HFFc6 (cell line): Measurements from ENCODE around the gene GLCCI1. TPM values are rescaled to one million over a fixed set of nuclear protein-coding genes. Genes with fewer than 3 reads are reported as not detected.

Source experiments
- DNase-seq: peaks from one replicate; pipeline ENCODE4 v3.0.0-alpha.2; 2018
- H3K27ac Mint-ChIP-seq: 2 replicates; pipeline ENCODE4 v1.8.0; 2020; ENCODE audit warnings: mild to moderate bottlenecking, mixed read lengths
- H3K27me3 Mint-ChIP-seq: 2 replicates; pipeline ENCODE4 v1.8.0; 2021; ENCODE audit warnings: mild to moderate bottlenecking, moderate library complexity, mixed read lengths; ENCODE audit not compliant: insufficient read depth
- H3K36me3 Mint-ChIP-seq: 2 replicates; pipeline ENCODE4 v1.8.0; 2021; ENCODE audit warnings: low read depth, mixed read lengths
- H3K4me1 Mint-ChIP-seq: 2 replicates; pipeline ENCODE4 v1.8.0; 2020; ENCODE audit warnings: low read depth, mixed read lengths
- H3K4me3 Mint-ChIP-seq: 2 replicates; pipeline ENCODE4 v1.8.0; 2020; ENCODE audit warnings: mild to moderate bottlenecking, moderate library complexity, mixed read lengths
- H3K9me3 Mint-ChIP-seq: 2 replicates; pipeline ENCODE4 v1.8.0; 2020; ENCODE audit warnings: mild to moderate bottlenecking, mixed read lengths
- total RNA-seq, 6 experiments: library from RNA; stranded (reverse); fragmentation: NEBNext Ultra II Directional; extraction: Animal tissue kit (Norgen Biotek cat#: 25700); gene quantifications; 2 replicates in 1 of 6; 3 replicates in 5 of 6; pipeline ENCODE4 v1.2.3, GENCODE V29; 2021
- TF ChIP-seq, protein P1 (sequence below): fragments of 200-600 bp; sonication (generic); IDR thresholded peaks from 2 replicates; pipeline ENCODE4 v1.5.0; 2021; ENCODE audit warnings: antibody characterized with exemption, mild to moderate bottlenecking

GLCCI1 gene
- total RNA-seq, 6 experiments from 2014 or later = 15.0 to 17.7 (median 16.2) TPM

DNA sequence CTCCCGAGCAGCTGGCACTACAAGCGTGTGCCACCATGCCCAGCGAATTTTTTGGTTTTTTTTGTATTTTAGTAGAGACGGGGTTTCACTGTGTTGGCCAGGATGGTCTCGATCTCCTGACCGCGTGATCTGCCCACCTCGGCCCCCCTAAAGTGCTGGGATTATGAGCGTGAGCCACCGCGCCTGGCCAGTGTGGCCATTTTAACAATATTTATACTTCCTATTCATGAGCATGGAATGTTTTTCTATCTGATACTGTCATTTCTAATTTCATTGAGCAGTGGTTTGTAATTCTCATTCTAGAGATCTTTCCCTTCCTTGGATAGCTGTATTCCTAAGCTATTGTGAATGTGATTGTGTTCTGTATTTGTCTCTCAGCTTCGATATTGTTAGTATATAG, 96.2 kb downstream of the GLCCI1 start:
- TF ChIP-seq, protein P1, sequence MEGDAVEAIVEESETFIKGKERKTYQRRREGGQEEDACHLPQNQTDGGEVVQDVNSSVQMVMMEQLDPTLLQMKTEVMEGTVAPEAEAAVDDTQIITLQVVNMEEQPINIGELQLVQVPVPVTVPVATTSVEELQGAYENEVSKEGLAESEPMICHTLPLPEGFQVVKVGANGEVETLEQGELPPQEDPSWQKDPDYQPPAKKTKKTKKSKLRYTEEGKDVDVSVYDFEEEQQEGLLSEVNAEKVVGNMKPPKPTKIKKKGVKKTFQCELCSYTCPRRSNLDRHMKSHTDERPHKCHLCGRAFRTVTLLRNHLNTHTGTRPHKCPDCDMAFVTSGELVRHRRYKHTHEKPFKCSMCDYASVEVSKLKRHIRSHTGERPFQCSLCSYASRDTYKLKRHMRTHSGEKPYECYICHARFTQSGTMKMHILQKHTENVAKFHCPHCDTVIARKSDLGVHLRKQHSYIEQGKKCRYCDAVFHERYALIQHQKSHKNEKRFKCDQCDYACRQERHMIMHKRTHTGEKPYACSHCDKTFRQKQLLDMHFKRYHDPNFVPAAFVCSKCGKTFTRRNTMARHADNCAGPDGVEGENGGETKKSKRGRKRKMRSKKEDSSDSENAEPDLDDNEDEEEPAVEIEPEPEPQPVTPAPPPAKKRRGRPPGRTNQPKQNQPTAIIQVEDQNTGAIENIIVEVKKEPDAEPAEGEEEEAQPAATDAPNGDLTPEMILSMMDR = no peak
- Mint-ChIP-seq H3K4me1 (peaks cover 54% of the 10 kb centered on the region), H3K27ac (peak overlapping the region; percentile 89), H3K4me3 (peak overlapping the region; percentile 68), H3K36me3 (peaks cover 29% of the 10 kb centered on the region), H3K27me3 (no peaks in the 10 kb centered on the region), H3K9me3 (peaks cover 13% of the 10 kb centered on the region)
- no peak for DNase-seq

DNA sequence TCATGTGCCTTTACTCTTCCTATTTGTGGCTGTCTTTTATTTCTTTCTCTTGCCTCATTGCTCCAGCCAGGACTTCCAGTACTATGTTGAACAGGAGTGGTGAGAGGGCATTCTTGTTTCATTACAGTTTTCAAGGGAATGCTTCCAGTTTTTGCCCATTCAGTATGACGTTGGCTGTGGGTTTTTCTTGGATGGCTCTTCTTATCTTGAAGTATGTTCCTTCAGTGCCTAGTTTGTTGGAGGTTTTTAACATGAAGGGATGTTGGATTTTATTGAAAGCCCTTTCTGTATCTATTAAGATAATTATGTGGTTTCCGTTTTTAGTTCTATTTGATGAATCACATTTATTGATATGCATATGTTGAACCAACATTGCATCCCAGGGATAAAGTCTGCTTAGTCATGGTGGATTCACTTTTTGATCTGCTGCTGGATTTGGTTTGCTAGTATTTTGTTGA, 96.8 kb downstream of the GLCCI1 start:
- Mint-ChIP-seq H3K27ac (peak overlapping the region; percentile 89), H3K36me3 (peaks cover 29% of the 10 kb centered on the region), H3K9me3 (peaks cover 13% of the 10 kb centered on the region), H3K4me3 (peak overlapping the region; percentile 68), H3K27me3 (no peaks in the 10 kb centered on the region), H3K4me1 (peaks cover 48% of the 10 kb centered on the region)
- peak; percentile 91 for DNase-seq
- TF ChIP-seq, protein P1 = no peak

DNA sequence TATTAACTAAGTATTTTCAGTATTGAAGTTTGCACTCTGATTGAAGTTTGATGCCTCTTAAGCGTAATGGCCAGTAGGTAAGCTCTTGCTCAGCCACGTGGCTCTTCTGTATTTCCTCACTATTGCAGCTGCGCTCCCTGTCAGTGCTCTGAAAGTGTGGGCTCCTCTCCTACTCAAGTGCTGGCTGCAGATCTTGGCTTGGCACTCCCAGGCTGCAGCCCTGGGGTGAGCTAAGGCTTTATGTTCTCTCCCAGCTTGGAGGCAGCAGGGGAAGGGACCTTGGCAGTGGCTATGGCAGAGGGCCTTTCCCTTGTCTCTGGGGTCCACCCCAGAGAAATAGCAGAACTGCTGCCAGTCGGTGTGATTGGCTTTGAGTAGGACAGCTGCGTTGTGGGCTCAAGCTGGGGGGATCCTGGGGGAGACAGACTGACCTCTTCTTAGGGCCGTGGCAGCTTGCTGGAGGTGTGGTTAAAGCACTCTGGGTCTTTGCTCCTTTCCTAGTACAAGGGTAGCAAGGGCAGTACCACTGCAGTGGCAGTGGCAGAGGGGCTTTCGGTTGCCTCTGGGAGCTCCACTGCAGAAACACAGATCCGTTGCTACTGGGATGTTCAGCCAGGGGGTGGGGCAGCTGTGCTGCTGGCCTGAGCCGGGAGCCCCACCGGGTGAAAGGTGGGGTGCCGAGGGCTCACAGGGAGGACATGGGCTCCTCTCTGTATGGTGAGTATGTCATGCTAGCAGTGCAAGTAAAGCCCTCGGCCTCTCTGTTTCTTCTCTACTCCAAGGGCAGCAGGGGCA, 100.5 kb downstream of the GLCCI1 start:
- Mint-ChIP-seq H3K27ac (no peak overlapping the region), H3K27me3 (no peaks in the 10 kb centered on the region)

DNA sequence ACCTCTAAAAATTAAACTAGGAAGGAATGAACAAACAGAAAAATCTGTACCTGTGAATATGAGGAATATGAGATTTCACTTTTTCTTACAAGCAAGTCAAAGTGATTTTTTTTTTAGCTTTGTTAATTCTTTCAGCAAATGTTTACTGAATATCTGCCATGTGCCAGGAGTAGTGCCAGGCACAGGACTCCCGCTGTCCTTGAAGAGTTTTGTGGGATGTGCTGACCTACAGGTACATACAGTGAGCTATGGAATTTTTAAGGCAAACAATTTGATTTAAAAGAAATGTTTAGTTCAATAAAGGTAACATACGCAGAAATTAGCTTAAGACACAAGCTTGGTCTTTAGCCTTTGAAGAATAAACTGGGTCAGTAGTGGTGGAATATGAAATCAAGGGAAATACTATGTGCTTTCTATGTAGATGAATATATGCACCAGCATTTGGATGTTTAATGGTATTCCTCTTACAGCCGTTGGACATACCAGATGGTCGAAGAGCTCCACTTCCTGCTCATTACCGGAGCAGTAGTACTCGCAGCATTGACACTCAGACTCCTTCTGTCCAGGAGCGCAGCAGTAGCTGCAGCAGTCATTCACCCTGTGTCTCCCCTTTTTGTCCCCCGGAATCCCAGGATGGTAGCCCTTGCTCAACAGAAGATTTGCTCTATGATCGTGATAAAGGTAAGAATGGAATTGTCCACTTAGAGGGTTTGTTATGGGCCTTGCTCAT, 102.0 kb downstream of the GLCCI1 start:
- Mint-ChIP-seq H3K36me3 (peaks cover 31% of the 10 kb centered on the region), H3K4me3 (no peak overlapping the region), H3K9me3 (no peaks in the 10 kb centered on the region), H3K27ac (no peak overlapping the region), H3K27me3 (no peaks in the 10 kb centered on the region), H3K4me1 (peaks cover 28% of the 10 kb centered on the region)
- DNase-seq = no peak
- TF ChIP-seq, protein P1 = no peak

More for the DNA sequence above, 100.5 kb downstream of the GLCCI1 start:
- Mint-ChIP-seq H3K4me3 (no peak overlapping the region), H3K36me3 (peaks cover 31% of the 10 kb centered on the region), H3K9me3 (peaks cover 2% of the 10 kb centered on the region; the same call in 1 of the 2 replicates), H3K4me1 (peaks cover 42% of the 10 kb centered on the region)
- DNase-seq = no peak
- TF ChIP-seq, protein P1 = no peak

DNA sequence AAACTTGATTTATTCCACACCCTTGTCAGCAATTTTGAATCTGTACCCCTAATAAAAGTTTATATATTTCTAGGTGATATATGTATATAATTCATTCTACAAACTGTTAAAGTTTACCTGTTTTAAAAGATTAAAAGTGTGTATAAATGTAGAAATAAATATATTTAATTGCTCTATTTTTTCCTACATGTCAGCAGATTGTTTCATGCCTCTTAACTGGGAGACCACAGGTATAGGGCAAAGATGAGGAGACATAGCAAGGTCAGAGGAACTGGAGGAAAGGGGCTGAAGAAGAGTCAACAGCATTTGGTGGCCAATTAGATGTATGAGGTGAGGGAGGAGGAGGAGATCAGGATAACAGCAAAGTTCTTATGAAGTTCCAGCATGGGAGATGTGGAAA, 109.8 kb downstream of the GLCCI1 start:
- H3K27ac Mint-ChIP-seq = no peak overlapping the region
- TF ChIP-seq, protein P1 = no peak
- no peak overlapping the region for H3K4me3 Mint-ChIP-seq
- H3K36me3 Mint-ChIP-seq = peaks cover 7% of the 10 kb centered on the region
- no peak for DNase-seq
- no peaks in the 10 kb centered on the region for H3K9me3 Mint-ChIP-seq
- no peaks in the 10 kb centered on the region; the same call in 1 of the 2 replicates for H3K27me3 Mint-ChIP-seq
- peaks cover 7% of the 10 kb centered on the region for H3K4me1 Mint-ChIP-seq
